NCI-H446 (cell line): ENCODE data around the gene KAT6B.
"Not testable (repeated sequence)": the region's sequence is repeated elsewhere in the genome, so short reads cannot be mapped to it uniquely, and the experiment has no call there.

Experiments used
- DNase-seq, 2 experiments: peaks; one replicate each; lab custom pipeline; 2025; lab: John Stamatoyannopoulos, UW

Gene KAT6B

GRCh38 chr10:75037171-75038153, 211.1 kb downstream of the KAT6B start:
- DNase-seq, result no peak

- DNase-seq, result no peak
Measured at GRCh38 chr10:75038335-75038734, 211.9 kb downstream of the KAT6B start.

GRCh38 chr10:75040576-75040975, 214.2 kb downstream of the KAT6B start:
- no peak for DNase-seq

DNA sequence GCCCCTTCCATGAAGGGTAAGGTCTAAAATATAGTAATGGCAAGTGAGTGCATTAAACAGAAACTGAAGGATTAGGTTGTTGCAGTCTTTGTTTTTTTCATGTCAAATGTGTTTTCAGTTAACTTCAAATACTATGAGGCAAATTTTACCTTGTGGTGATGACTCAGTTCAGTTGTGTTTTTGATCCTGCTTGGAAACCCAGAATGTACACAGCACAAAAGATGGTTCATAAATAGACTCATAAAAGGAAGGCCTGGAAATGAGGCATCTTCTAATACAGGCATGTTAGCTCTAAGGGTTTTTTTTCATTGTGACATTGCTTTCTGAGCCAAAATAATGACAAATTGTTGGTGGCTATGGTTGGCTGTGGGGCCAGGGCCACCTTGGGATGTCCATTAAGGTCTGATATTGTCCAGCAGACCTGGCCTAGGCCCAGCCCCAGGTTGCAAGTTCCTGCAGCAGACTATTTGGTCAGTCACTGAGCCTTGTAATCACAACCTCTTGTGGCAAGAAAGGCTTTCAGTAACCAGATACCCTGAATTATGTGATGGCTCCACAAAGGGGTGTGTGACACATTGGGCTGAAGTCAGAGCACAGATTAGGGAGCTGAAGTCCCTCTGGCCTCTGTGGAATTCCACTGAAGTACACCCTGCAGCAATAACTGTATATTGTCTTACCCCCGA, 216.0 kb downstream of the KAT6B start:
- no peak for DNase-seq

DNA sequence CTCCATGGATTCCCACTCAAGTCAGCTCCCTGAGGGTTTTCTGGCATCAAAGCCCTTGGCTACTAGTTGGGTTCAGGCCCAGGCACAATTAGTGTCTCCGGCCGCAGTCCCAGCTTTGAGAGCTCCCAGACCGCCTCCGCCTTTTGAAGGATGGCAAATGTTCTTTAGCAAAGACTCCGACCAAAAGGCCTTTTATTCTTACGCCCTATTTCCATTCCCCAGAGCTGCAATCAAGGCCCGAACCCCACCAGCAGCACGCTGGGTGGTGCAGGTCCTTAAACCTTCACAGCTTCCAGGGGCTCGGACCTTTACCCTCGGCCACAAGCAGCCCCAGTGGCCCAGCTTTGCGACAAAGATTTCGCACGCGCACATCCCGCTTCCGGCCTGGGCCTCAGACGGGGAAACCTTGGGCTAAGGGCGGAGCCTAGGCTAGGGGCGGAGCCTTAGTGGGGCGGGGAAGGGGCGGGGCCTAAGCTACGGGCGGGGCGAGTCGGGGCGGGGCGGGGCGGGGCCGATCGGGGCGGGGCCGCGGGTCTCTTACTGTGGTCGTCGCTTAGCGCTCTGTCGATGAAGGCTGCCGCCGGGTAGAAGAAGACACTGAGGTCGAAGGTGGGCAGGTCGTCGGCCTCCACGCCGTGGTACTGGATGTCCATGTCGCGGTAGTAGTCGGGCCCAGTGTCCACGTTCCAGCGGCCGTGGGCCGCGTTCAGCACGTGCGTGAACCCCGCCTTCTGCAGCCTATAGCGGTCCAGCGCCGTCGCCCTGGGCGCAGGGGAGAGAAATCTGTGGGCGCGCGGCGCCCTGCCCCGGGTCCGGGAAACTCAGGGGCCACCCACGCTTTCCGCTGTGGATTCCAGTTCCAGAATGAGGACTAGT, 217.1 kb downstream of the KAT6B start:
- no peak for DNase-seq

- no peak for DNase-seq
Measured at GRCh38 chr10:75048669-75049098, 222.3 kb downstream of the KAT6B start.

- DNase-seq, result no peak
Measured at GRCh38 chr10:75049316-75050148, 223.1 kb downstream of the KAT6B start.

DNA sequence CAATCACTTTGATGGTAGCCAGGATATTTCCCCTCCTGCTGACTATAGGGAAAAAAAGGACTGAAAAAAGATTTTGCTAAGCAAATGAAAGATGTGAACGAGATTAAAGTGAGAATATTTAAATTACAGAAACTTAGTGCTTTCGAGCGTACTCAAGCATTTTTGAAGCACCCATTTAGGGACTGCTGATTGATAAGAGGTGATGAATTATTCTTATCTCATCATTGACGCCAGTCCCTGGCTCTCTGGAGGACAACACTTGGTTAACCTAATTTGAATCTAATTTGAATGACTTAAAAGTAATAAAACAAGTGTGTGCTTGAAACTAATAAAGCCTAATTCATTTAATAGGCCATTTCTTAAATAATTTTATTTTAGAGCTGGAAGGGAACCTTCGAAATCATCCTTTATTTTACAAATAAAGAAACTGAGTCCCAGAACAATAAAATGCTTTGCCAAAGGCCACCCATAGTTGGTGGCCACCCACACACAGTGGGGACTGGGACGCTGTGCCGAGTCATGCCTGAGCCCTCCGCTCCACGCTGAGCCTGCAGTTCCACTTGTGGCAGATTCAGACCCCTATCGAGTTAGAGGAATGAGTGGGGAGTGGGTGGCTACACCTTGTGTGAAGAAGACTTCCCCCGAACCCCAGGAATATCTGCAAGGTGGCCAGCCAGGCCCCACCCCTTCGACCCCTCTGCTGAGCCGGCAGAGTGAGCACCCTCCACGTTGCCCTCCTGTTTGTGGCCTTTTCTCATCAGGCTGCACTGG, 223.9 kb downstream of the KAT6B start:
- no peak for DNase-seq

DNA sequence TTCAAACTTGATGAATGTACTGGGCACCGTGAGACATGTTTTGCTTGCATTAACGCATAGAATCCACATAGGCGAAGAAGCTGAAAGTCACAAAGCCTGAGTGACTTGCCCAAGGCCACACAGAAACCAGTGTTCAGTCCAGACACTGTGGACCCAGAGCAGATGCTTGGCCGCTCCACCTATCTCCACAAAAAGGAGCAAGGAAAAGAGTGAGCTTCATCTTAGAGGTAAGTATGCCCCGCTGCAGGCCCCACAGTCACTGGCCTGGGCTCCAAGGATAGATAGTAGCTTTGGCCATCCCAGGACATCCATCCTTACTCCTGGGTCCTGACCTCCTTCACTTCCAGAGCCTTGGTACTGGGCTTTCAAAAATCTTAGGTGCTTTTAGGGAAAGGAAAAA, 224.9 kb downstream of the KAT6B start:
- DNase-seq, result no peak

DNA sequence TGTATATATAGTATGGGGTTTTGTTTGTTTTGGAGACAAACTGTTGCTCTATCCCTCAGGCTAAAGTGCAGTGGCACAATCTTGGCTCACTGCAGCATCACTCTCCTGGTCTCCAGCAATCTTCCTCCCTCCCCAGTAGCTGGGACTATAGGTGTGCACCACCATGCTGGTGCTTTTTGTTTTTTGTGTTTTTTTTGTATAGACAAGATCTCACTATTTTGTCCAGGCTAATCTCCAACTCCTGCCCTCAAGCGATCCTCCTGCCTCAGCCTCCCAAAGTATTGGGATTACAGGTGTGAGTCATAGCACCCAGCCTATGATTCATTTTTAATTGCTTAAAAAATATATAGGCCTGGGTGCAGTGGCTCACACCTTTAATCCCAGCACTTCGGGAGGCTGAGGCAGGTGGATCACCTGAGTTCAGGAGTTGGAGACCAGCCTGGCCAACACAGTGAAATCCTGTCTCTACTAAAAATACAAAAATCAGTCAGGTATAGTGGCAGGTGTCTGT, 229.6 kb downstream of the KAT6B start:
- not testable (repeated sequence) for DNase-seq

GRCh38 chr10:75057680-75058079, 231.3 kb downstream of the KAT6B start:
- DNase-seq, result no peak

GRCh38 chr10:75058161-75058560, 231.8 kb downstream of the KAT6B start:
- no peak for DNase-seq

GRCh38 chr10:75061709-75062505, 235.5 kb downstream of the KAT6B start:
- no peak for DNase-seq

DNA sequence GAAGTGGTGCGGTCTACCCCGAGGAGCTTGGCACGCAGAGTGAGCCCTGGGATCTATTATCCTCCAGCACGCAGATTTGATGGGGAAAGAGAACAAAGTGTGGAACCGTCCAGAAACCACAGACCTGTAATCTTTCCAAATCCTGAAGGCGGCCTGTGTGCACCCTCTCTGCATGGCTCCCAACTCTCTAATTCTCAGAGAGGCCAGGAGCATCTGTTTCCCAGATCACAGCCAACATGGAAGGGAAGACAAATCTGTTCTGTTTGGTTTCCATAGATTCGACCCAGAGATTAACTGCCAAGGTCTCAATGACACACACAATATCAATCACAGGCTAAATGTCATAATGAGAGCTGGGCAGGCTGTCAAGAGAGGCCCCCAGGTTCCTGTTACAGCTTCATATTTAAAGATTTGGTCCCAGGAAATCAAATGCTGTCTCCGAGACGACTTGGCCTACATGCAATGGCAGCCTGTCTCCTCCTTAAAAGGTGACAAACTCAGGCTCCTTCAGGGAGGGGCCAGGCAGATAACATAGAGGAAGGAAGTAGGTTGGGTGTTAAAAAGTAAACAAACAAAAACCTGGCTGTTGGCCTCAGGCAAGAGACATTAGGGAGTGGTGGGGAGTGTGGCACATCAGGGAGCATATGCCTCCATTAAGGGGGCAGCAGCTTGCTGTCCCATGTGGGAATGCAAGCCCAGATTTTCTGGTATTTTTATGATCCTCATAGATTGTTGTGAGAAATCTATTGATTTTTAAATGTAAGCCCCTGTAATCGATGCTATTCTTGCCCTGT, 236.3 kb downstream of the KAT6B start:
- DNase-seq, result peak; percentile 57 to 79

GRCh38 chr10:75063461-75064230, 237.2 kb downstream of the KAT6B start:
- DNase-seq, result no peak

GRCh38 chr10:75065076-75065475, 238.7 kb downstream of the KAT6B start:
- DNase-seq, result peak in 1 of 2 experiments; percentile 43

DNA sequence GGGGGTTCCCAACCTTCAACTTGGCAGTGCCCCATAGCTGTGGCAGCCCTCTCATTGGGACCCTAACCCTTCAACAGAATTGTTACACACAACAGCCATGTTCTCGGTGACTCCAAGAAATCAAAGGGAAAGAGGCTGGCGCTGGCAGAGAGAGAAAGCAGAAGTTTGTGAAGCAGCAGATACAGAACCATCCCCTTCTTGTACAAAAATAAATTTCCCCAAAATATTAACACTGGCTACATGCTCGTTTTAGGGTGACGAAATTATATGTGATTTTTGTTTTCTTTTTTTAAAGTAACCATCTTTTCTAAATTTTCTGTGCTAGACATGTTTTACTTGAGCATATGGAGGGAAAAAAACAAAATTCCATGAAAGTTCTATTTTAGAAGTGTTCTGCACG, 239.9 kb downstream of the KAT6B start:
- DNase-seq, result no peak

DNA sequence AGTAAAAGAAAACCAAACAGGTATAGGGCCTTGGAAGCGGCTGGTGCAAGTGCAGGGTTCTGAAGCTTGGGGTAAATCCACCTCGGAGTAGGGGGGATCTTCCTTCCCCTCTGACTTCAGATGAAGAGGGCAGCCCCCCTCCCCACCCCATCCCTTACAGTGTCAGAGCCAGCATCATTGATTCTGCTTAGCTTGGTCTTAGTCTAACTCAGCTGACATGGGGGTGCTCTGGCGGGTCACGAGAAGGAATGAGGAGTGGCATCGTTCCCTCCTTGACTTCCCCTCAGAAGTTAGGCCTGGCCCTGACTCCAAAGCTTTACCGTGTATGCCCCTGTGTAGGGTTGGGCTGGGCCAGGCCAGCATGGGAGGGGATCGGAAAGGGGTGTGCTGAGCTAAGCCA, 240.9 kb downstream of the KAT6B start:
- DNase-seq, result no peak
